GM13977 (cell line): ENCODE results near the gene CCDC106.

Source experiments
- DNase-seq: peaks from one replicate; pipeline ENCODE4 v3.0.0; 2012; ENCODE audit warnings: low spot score
- in situ Hi-C: fragments of 300-500 bp; cut with MboI; formaldehyde crosslinking; loops from one replicate; pipeline ENCODE4 v1.12.0; 2022; ENCODE audit warnings: low sequenced_read_pairs, low pct_unique_long_range_greater_than_20kb, mixed read lengths, inconsistent platforms; ENCODE audit not compliant: unreplicated experiment
- TF ChIP-seq, protein P1 (sequence below): IDR thresholded peaks from 2 replicates; pipeline ENCODE4 v1.5.1; 2012; ENCODE audit warnings: mild to moderate bottlenecking, control low read depth; ENCODE audit not compliant: insufficient read depth; ENCODE audit errors: extremely low read depth, missing control alignments

The CCDC106 gene

DNA sequence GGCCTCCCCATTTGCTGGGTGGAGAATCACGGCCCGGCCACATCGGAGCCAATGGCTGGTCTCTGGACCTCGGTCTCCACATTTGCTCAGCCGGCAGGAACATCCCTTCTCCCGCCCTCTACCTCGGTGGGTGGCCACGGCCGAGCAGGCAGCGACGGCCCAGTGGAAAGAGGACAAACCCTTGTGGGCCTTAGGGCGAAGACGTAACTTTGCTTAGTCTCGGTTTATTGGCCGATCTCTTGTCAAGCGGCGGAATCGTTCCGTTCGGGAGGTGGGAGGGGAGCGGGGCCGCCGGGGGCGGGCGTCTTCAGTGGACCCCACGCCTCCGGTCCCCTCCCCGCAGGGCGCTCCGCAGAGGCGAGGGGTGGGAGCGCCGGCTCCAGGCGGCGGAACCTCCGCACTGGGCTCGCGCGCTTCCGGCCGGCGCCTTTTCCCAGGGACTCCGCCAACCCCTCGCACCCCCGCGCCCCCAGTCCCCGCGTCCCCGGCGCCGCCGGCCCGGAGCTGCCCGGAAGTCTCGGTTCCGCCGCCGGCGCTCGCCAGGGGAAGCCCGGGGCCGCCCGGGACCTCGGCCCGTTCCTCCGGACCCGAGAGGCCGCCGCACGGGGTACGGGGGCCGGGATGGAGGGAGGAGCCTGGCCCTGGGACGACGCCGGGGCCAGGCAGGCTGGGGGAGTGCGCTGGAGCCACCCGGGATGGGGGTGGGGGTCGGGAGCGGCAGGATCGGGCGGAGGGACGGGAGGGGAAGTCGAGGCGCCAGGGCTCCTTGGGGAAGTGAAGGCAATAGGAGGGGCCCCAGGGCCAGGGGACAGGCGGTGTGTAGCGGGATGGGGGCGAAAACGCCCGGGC is 7.2 kb upstream of the CCDC106 start, which contains the start of gene ZNF580:
TSS of gene ZNF580 (plus strand) at position 426 of the 849 bp plus-strand sequence. CDS start 1,507 bp downstream, outside the sequence.
- TF ChIP-seq, protein P1, sequence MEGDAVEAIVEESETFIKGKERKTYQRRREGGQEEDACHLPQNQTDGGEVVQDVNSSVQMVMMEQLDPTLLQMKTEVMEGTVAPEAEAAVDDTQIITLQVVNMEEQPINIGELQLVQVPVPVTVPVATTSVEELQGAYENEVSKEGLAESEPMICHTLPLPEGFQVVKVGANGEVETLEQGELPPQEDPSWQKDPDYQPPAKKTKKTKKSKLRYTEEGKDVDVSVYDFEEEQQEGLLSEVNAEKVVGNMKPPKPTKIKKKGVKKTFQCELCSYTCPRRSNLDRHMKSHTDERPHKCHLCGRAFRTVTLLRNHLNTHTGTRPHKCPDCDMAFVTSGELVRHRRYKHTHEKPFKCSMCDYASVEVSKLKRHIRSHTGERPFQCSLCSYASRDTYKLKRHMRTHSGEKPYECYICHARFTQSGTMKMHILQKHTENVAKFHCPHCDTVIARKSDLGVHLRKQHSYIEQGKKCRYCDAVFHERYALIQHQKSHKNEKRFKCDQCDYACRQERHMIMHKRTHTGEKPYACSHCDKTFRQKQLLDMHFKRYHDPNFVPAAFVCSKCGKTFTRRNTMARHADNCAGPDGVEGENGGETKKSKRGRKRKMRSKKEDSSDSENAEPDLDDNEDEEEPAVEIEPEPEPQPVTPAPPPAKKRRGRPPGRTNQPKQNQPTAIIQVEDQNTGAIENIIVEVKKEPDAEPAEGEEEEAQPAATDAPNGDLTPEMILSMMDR: no peak
- DNase-seq: peak; percentile 83
- in situ Hi-C loops: no loop called here

- peak; percentile 61 for DNase-seq
- in situ Hi-C loops: no loop called here
- TF ChIP-seq, protein P1: no peak
These were observed 6.4 kb upstream of the CCDC106 start for GRCh38 chr19:55641426-55642152.

GRCh38 chr19:55642153-55643002 is 5.6 kb upstream of the CCDC106 start:
- peak; percentile 65 for DNase-seq
- in situ Hi-C loops: no loop called here
- TF ChIP-seq, protein P1: no peak

- in situ Hi-C loops: no loop called here
- TF ChIP-seq, protein P1: no peak
These were observed 4.8 kb upstream of the CCDC106 start, which contains the start of gene ZNF581 for GRCh38 chr19:55643003-55643886. ZNF581 (plus strand) TSS chr19:55643649; CDS start chr19:55644572, 923 bp downstream.

DNA sequence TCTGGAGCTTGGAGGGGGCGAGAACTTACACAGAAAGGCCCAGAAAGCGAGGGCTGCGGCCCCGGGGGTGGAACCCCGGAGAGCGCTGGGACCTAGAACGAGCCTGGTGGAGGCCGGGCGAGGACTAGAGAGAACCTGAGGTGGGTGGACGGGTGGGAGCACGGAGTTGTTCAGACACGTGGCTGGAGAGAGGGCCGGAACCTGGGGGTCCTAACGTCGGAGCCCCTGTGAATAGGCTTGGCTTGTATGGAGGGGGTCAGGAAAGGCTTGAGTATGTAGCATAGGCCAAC is 4.2 kb upstream of the CCDC106 start:
- TF ChIP-seq, protein P1: no peak
- no peak for DNase-seq
- in situ Hi-C loops: no loop called here

More at GRCh38 chr19:55643003-55643886, 4.8 kb upstream of the CCDC106 start, which contains the start of gene ZNF581:
- DNase-seq: peak; percentile 92
